Transverse colon (tissue), 4 donors: ENCODE measurements around the gene TXN2.
"Not testable (repeated sequence)": the region's sequence is repeated elsewhere in the genome, so short reads cannot be mapped to it uniquely, and the experiment has no call there.

Experiments
- EP300 ChIP-seq: sonication (generic); formaldehyde crosslinking; IDR thresholded peaks from one replicate; pipeline ENCODE4 v1.6.1; 2017; ENCODE audit warnings: antibody characterized with exemption, low read depth
- POLR2A ChIP-seq: fragments of 450-650 bp; IDR thresholded peaks from one replicate; pipeline ENCODE4 v1.6.1; 2016; ENCODE audit warnings: antibody characterized with exemption, mild to moderate bottlenecking, moderate library complexity
- POLR2AphosphoS5 ChIP-seq, 3 donors: sonication (generic); formaldehyde crosslinking; IDR thresholded peaks; one replicate each; pipeline ENCODE4 v1.6.1; 2016; ENCODE audit warnings: antibody characterized with exemption in 3 of 3
- TF ChIP-seq, protein P1 (sequence below), 5 experiments: fragments of 200-600 bp in 3 of 5; fragments of 450-650 bp in 2 of 5; sonication (generic) in 3 of 5; IDR thresholded peaks; 1 replicate in 2 of 5; 2 replicates in 3 of 5; pipeline ENCODE4 v1.5.1; 2016 to 2017; ENCODE audit warnings: antibody characterized with exemption in 5 of 5, inconsistent platforms in 3 of 5, mild to moderate bottlenecking in 2 of 5, moderate library complexity in 1 of 5

GRCh38 chr22:36519906-36520305 lies 38.5 kb upstream of the TXN2 start:
- TF ChIP-seq, protein P1, sequence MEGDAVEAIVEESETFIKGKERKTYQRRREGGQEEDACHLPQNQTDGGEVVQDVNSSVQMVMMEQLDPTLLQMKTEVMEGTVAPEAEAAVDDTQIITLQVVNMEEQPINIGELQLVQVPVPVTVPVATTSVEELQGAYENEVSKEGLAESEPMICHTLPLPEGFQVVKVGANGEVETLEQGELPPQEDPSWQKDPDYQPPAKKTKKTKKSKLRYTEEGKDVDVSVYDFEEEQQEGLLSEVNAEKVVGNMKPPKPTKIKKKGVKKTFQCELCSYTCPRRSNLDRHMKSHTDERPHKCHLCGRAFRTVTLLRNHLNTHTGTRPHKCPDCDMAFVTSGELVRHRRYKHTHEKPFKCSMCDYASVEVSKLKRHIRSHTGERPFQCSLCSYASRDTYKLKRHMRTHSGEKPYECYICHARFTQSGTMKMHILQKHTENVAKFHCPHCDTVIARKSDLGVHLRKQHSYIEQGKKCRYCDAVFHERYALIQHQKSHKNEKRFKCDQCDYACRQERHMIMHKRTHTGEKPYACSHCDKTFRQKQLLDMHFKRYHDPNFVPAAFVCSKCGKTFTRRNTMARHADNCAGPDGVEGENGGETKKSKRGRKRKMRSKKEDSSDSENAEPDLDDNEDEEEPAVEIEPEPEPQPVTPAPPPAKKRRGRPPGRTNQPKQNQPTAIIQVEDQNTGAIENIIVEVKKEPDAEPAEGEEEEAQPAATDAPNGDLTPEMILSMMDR (IDR thresholded peaks at IDR 0.05) = not testable (repeated sequence)
- TF ChIP-seq EP300; POLR2AphosphoS5 (IDR thresholded peaks at IDR 0.05); POLR2A: not testable (repeated sequence)
